NB4 (cell line): ENCODE measurements around the gene GDNF.

Source experiments
- MYC ChIP-seq: IDR thresholded peaks from 2 replicates; pipeline ENCODE4 v1.6.1; 2011; ENCODE audit warnings: low read depth, low read length
- POLR2A ChIP-seq: IDR thresholded peaks from 2 replicates; pipeline ENCODE4 v1.6.1; 2011; ENCODE audit warnings: mild to moderate bottlenecking; ENCODE audit not compliant: insufficient read length; ENCODE audit errors: extremely low read depth
- TF ChIP-seq, protein P1 (sequence below): IDR thresholded peaks from one replicate; pipeline ENCODE4 v1.5.1; 2012; ENCODE audit warnings: low read depth, low read length

GRCh38 chr5:37801521-37801920 lies 38.3 kb downstream of the GDNF start:
- TF ChIP-seq, protein P1, sequence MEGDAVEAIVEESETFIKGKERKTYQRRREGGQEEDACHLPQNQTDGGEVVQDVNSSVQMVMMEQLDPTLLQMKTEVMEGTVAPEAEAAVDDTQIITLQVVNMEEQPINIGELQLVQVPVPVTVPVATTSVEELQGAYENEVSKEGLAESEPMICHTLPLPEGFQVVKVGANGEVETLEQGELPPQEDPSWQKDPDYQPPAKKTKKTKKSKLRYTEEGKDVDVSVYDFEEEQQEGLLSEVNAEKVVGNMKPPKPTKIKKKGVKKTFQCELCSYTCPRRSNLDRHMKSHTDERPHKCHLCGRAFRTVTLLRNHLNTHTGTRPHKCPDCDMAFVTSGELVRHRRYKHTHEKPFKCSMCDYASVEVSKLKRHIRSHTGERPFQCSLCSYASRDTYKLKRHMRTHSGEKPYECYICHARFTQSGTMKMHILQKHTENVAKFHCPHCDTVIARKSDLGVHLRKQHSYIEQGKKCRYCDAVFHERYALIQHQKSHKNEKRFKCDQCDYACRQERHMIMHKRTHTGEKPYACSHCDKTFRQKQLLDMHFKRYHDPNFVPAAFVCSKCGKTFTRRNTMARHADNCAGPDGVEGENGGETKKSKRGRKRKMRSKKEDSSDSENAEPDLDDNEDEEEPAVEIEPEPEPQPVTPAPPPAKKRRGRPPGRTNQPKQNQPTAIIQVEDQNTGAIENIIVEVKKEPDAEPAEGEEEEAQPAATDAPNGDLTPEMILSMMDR: no peak
- TF ChIP-seq POLR2A: no peak
- TF ChIP-seq MYC: no peak
